Fibroblast of peridontal ligament (primary cell): ENCODE results near the gene TSHZ1.
"Not testable (repeated sequence)": the region's sequence is repeated elsewhere in the genome, so short reads cannot be mapped to it uniquely, and the experiment has no call there.

Experiments used
- DNase-seq: peaks from one replicate; pipeline ENCODE4 v3.0.0-alpha.2; 2010; ENCODE audit errors: extremely low read depth

The TSHZ1 gene

DNA sequence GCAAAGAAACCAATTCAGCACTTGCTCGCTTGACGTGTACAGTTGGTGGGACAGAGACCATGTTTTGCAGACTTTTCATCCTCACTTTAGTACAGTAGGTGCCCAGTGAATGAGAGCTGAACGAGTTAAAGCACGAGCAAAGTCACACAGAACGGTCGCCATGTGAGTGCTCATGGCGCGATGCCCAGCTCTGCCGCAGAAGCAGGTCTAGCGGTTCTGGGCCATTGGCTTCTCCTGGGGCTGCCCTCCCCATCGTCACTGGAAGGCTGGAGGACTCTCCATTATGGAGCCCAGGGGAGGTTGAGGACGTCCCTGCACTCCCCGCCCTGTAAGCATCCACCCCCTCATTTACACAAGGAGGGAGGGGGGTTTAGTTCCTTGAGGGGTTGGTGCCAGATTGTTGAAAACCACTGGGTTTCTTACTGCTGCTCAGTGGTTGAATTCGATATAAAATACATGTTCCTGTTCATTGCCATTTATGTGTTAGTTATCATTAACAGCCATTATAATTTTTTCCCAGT lies 26.6 kb upstream of the TSHZ1 start:
- no peak for DNase-seq

DNA sequence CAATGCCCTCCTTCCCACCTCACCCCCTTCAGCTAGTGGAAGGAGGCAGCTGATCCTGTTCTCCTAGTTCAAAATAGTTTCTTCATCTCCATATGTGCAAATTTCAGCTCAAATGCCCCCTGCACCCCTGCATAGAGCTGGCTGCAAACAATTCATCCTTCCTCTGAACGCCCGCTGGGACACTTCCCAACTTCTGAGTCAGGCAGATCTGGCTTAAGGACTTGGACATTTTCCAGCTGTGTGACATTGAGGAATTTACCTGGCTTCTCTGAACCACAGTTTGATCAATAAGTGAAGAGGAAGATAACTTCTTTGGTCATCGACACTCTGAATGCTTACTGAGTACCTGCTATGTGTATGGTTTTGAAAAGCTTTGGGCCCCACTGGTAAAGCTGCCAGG lies 25.1 kb upstream of the TSHZ1 start:
- DNase-seq = no peak

- not testable (repeated sequence) for DNase-seq
Measured at GRCh38 chr18:75187702-75188101, 22.9 kb upstream of the TSHZ1 start.

- DNase-seq = no peak
Measured at GRCh38 chr18:75189696-75190095, 20.9 kb upstream of the TSHZ1 start.

DNA sequence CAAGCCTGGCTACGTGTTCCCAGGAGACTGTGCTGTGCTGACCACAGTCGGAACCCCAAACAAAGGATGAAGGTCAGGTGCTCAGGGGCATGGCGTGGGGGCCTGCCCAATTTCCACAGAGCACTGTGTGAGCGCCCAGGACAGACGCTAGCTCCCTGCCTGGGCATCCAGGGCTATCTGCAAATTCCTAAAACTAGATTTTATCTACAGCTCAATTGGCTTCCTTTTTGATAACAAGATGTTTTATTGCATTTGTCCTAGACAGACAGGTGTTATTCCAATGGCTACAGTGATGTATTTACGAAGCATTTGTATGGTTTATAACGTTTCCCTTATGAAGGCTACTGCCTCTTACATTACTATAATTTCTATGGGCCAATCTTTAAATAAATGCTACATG lies 17.7 kb upstream of the TSHZ1 start:
- no peak for DNase-seq

GRCh38 chr18:75198036-75198435 lies 12.6 kb upstream of the TSHZ1 start:
- peak; percentile 51 for DNase-seq

- DNase-seq = no peak
Measured at GRCh38 chr18:75199327-75199726, 11.3 kb upstream of the TSHZ1 start.

DNA sequence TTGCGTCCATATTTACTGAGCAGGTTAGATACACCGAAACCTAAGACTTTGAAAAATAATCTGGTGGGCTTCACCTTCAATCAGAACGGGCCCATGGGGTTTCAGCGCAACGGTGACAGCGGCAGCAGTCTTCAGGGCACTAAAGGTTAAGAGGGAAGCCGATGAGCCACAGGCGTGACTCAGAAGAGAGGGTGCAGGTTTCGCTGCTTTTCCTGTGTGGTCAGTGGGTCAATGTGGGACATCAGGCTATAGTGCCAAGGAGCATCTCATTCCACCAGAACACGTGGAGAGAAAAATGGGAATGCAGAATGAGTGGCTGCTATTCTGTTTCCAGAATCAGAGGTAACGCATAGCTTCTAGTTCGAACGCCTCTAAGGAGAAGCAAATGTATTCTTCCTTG lies 10.5 kb upstream of the TSHZ1 start:
- DNase-seq = no peak

DNA sequence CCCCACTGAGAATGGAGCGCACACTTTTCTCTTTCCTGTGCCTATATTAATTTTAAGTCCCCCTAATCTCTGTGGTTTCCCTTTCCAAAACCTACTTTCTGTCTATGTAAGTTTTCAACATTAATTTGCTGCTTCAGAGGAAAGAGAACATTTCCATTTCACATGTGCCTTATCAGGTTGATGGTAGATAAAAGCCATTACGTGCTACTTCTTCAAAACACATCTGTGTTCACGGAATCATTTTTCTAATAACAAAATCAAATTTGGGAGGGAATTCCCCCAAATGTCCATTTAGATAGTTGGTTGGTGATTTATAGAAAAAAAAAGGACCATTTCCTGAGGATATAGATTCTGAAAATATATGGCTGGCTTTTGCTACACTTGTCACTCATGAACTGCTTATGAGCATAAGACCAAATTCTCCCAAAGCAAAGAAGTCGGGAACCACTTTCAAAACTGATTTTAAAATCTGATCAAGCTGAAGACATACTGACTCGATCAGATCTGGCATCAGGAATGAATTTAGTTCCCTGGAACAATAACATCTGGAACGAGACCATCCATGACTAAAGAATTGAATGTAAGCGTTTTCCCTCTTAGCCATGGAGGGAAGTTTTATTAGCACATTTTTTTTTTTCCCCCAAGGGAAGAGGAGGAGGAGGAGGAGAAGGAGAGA lies 9.9 kb upstream of the TSHZ1 start:
- DNase-seq = no peak

GRCh38 chr18:75201282-75202270 lies 9.0 kb upstream of the TSHZ1 start:
- DNase-seq = no peak

- no peak for DNase-seq
Measured at GRCh38 chr18:75202696-75203365, 7.8 kb upstream of the TSHZ1 start.

DNA sequence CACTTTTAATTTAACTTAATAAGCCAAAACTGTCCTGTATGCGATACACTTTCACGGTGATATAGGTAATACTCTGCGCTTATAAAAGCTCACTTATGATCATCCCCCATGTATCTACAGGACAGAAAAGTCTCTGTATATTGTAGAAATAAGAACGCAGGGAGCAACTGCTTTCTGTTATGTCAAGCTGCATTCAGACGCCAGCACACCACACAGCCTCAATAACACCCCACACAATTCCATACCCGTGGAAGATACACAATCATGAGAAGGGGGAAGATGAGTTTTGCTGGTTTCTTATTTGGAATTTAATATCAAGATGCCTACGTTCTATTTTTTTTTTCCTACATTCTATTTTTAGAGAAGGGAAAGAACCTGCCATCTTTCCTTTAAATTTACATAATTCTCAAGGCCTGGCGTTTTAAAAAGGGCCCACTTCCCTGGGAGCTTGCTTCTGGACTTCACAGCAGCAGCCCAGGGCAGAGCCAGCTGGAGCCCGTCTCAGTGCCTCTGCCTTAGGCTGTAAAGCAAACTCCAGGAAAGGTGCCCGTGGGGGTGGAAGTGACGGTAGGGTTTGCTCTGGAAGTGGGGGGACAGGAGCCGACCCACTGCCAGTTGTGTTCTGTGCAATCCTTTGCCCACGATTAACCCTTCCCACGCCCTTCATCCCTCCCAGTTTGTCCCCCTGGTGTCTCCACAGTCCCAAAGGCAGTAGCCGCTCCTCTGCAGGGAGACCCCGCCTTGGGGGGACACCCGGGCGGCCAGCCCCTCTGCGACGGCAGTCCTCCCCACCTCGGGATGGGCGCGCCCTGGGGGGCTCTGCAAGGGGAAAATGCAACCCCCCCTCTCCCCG lies 7.0 kb upstream of the TSHZ1 start:
- peak; percentile 28 for DNase-seq

DNA sequence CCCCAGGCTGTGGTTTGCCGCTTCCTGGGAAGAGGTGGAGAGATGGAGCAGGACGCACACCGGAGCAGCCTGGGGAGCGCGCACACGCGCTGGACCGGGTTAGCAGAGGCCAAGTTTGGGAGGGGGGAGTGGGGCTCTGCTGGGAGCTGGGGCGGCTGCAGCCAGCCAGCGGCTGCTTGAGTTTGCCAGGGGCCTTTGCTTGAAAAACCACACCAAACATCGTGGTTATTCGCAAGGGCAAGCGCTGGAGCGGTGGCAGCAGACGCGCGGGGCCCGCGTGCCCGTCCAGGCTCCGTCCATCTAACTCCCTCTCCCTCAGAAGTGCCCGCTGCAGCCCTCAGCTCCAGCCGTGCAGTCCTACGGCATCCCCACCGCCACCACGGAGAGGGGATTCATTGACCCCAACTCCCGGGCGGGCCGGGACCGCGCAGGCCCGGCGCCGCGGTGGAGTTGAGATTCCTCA lies 6.3 kb upstream of the TSHZ1 start:
- DNase-seq = peak; percentile 27

GRCh38 chr18:75204732-75205513 lies 5.7 kb upstream of the TSHZ1 start:
- DNase-seq = no peak

DNA sequence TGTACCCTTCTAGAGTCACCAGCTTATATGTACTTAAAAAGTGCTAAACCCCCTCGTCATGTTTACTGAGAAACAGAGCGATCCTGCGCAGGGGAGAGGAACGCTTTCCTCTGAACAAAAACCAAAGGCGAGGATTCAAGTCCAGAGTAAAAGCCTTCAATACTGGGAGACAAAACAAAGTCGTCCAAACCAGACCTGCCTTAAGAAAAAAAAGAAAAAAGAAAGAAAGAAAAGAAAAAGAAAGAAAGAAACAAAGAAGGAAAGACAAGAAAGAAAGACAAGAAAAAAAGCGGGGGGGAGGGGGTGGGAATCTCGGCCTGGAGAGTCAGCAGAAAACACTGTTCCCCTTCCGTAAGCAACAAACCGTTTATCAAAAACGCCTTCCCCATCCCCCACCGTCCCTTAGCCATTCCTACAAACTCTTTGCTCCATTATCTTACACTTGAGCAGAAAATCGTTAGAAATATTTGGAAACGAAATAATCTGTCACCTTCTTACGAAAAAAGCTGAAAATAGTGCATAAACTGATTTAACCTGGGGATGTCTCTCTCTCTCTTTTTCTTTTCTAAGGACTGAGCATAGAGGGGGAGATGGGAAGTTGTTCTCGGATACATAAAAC lies 5.0 kb upstream of the TSHZ1 start:
- no peak for DNase-seq

DNA sequence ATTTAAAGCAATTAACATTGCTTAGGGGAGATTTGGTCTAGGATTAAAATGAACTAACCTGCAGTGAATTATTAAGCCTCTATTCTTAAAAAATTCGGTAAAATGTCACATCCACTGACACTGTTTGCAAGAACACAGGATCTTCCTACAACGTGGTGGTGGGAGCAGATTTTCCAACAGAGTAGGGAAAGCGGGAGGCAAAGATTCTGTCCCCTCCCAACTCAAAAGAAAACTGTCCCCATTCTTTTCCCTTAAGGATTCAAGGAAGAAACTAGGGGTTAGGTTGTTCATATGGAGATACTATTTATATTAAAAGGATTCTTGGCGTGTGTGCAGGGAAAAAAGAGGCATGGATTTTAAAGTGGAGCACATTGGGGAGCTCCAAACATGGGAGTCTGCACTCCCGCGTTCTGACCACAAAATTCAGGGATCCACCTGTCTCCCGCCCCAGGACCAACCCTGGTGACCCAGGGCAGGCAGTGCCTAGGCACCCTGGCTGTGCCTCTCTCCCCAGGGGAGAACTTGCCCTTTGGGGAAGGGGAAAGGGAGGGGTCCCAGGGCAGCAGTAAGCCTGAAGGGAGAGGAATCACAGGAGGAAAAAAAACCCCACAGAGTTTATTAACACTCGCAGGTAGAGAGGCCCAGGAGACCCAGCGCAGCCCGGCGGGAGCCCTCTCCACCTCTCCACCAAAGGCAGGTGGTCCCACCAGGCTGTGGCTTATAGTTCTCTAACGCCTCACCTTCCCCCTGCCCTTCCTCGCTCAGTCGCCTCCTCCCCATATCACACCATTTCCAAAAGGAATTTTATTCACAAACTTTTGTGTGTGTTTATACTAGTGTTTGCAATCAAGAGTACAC lies 3.9 kb upstream of the TSHZ1 start:
- no peak for DNase-seq

DNA sequence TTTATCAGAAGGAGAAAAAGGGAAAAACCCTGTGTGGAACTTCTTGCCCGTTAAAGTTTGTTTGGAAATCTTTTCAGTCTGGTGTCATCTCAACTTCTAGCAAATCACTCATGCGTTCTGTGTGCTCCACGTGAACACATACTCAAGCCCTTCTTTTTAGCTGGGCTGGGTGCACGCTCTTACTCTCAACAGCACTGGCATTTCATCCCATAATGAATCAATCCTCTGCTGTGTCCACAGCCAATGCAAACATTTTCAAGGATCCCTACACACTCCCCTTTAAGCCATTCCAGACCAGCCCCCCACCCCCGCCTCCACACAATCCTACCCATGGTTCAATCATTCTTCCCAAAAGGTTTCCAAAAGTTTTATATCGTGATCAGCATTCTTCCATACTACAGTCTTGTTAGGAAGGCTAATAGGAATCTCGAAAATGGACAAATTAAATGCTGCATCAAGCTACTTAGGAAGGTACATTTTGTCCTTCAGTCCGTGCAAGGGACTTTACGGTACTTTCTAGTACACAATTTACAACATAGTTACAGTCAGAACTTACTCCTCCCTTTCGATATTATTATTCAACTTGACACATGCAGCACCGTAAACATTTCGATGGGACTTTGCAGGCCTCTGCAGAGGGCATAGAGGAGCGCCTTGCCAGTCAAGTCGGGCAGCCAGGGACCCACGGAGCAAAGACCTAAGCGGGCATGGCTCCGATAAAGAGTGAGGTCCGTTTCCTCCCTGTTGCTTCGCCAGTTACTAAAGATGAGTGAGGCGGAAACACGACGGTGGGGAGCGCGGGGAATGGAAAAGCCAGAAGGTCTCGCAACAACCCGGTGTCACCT lies 3.1 kb upstream of the TSHZ1 start:
- DNase-seq = peak; percentile 74
